PFSK-1 (cell line): Measurements from ENCODE around the gene ADAM17.

Experiments
- FOXP2 ChIP-seq: optimal IDR thresholded peaks from 2 replicates; pipeline ENCODE3; 2011; ENCODE audit warnings: borderline replicate concordance, control low read depth, inconsistent platforms; ENCODE audit not compliant: insufficient read depth; ENCODE audit errors: extremely low read length, extremely low read depth
- POLR2AphosphoS5 ChIP-seq: IDR thresholded peaks from 2 replicates; pipeline ENCODE4 v1.6.1; 2012; ENCODE audit warnings: low read depth, mild to moderate bottlenecking, control low read depth, low read length, moderate library complexity
- SIN3A ChIP-seq: IDR thresholded peaks from 2 replicates; pipeline ENCODE4 v1.6.1; 2012; ENCODE audit warnings: mild to moderate bottlenecking, low read length, moderate library complexity, borderline replicate concordance; ENCODE audit not compliant: insufficient read depth
- TAF1 ChIP-seq: IDR thresholded peaks from 2 replicates; pipeline ENCODE4 v1.6.1; 2012; ENCODE audit warnings: low read length, control low read depth, borderline replicate concordance; ENCODE audit not compliant: insufficient read depth
- TF ChIP-seq, protein P1 (sequence below), 2 experiments: IDR thresholded peaks; 2 replicates each; pipeline versions ENCODE4 v1.6.1 to v1.8.0; 2011 to 2012; ENCODE audit warnings: low read depth in 2 of 2, low read length in 2 of 2, control low read depth in 1 of 2, inconsistent platforms in 1 of 2, mild to moderate bottlenecking in 1 of 2, moderate library complexity in 1 of 2; ENCODE audit not compliant: insufficient read depth in 1 of 2

The ADAM17 gene

DNA sequence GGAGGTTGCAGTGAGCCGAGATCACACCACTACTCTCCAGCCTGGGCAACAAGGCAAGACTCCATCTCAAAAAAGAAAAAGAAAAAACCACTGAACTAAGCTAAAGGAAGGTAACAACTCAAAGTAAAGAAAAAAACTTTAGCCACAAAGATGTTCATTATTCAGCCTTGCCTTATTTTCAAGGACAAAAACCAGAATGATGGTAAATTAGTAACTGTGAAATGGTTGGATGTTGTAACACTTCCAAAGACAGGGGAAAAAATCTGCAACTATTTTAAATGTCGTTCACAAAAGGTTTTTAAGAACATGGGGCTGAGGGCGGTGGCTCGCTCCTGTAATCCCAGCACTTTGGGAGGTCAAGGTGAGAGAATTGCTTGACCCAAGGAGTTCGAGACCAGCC, 10.1 kb downstream of the ADAM17 start:
- TF ChIP-seq TAF1 (no peak), FOXP2 (no peak), POLR2AphosphoS5 (no peak), SIN3A (no peak)
- TF ChIP-seq, protein P1, sequence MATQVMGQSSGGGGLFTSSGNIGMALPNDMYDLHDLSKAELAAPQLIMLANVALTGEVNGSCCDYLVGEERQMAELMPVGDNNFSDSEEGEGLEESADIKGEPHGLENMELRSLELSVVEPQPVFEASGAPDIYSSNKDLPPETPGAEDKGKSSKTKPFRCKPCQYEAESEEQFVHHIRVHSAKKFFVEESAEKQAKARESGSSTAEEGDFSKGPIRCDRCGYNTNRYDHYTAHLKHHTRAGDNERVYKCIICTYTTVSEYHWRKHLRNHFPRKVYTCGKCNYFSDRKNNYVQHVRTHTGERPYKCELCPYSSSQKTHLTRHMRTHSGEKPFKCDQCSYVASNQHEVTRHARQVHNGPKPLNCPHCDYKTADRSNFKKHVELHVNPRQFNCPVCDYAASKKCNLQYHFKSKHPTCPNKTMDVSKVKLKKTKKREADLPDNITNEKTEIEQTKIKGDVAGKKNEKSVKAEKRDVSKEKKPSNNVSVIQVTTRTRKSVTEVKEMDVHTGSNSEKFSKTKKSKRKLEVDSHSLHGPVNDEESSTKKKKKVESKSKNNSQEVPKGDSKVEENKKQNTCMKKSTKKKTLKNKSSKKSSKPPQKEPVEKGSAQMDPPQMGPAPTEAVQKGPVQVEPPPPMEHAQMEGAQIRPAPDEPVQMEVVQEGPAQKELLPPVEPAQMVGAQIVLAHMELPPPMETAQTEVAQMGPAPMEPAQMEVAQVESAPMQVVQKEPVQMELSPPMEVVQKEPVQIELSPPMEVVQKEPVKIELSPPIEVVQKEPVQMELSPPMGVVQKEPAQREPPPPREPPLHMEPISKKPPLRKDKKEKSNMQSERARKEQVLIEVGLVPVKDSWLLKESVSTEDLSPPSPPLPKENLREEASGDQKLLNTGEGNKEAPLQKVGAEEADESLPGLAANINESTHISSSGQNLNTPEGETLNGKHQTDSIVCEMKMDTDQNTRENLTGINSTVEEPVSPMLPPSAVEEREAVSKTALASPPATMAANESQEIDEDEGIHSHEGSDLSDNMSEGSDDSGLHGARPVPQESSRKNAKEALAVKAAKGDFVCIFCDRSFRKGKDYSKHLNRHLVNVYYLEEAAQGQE (IDR thresholded peaks at IDR 0.05; ENCODE audit: insufficient read depth in 1 of 2, low read depth in 2 of 2, low read length in 2 of 2) = no peak

DNA sequence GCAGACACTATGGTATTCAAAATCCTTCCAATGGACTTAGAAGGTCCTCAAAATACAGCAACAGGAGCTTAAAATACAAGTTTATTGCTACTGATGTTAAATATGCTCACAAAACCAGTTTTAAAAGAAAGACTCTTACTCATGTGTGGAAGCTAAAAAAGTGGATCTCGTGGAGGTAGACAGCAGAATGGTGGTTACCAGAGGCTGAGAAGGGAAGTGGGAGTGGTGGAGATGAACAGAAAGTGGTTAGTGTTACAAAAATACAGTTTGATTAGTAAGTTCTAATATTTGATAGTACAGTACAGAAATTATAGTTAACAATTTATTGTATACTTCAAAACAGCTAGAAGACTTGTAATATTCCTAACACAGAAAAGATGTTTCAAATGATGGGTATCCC, 12.1 kb downstream of the ADAM17 start:
- TF ChIP-seq SIN3A = no peak
- no peak for TF ChIP-seq TAF1
- TF ChIP-seq, protein P1 (IDR thresholded peaks at IDR 0.05; ENCODE audit: insufficient read depth in 1 of 2, low read depth in 2 of 2, low read length in 2 of 2) = no peak
- TF ChIP-seq FOXP2 = no peak
- no peak for TF ChIP-seq POLR2AphosphoS5

DNA sequence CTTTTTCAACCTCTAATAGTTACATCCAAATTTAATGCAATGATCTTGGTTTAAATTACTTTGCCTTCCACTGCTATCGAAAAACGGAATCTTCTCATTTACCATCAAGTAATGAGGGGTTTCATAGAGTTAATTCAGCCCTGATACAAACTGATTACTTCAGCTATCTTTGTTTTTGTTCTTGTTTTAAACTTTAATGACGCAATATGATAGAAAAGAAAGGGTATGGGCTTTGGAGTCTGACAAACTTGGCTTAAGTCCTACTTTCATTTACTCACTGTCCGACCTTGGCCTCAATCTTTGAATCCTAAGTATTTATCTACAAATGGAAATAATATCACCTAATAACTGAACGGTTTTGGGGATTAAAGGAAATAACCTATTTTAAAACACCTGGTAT, 16.1 kb downstream of the ADAM17 start:
- TF ChIP-seq FOXP2 (no peak), SIN3A (no peak), POLR2AphosphoS5 (no peak), TAF1 (no peak)
- TF ChIP-seq, protein P1 (IDR thresholded peaks at IDR 0.05; ENCODE audit: insufficient read depth in 1 of 2, low read depth in 2 of 2, low read length in 2 of 2) = no peak

DNA sequence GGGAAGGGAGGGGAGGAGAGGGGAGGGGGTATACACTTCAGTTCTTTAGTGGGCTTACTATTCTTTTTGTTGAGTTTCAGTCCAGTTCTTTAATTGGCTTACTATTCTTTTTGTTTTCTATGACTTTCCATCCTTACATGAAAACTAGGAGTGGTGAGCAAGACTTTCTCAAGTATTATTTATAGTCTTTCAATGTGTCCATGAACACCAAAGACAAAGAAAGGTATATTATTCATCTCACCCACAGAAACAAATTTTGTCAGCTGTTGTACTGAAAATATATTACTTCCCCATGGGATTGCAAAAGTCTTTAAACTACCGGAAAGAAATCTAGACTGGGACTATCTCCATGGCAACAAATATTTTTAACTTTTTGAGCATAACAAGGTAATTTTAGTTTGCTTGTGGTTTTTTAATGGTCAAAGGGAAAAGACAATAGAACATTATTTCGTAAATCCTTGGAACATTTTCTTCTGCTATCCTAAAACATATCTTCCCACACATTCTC, 17.6 kb downstream of the ADAM17 start:
- no peak for TF ChIP-seq FOXP2
- no peak for TF ChIP-seq POLR2AphosphoS5
- TF ChIP-seq, protein P1 (IDR thresholded peaks at IDR 0.05; ENCODE audit: insufficient read depth in 1 of 2, low read depth in 2 of 2, low read length in 2 of 2) = no peak
- no peak for TF ChIP-seq SIN3A
- no peak for TF ChIP-seq TAF1

DNA sequence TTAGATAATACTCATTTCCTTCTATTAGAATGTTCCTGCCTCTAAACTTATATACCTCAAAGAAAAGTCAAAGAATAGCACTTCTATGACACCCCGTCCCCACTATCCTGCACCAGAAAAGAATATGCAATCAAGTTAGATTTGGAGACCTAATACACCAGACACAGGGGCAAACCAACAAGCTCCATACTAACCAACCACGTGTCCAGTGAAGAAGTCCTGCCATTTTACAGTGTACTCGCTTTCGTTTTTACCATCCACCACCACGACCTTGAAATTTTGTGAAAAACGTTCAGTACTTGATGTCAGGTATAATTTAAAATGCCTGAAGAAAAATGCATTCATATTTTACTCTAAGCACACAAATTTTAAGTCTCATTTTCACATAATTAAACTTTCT, 19.1 kb downstream of the ADAM17 start:
- no peak for TF ChIP-seq SIN3A
